Astrocyte (in vitro differentiated cells and primary cell): Measurements from ENCODE around the gene HMG20A. TPM values are rescaled to one million over a fixed set of nuclear protein-coding genes. Genes with fewer than 3 reads are reported as not detected.

ENCODE experiments used
- DNase-seq: peaks from one replicate; pipeline ENCODE4 v3.0.0-alpha.2; 2010; ENCODE audit warnings: low read depth
- FAIRE-seq: peaks from 2 replicates; lab custom pipeline; 2011; peaks lifted over from hg19 to GRCh38; lab: Jason Lieb, UNC
- H2AFZ ChIP-seq: 2 replicates; pipeline ENCODE4 v1.6.0; 2012; ENCODE audit warnings: low read depth, low read length, inconsistent platforms
- H3K27ac ChIP-seq: 2 replicates; pipeline ENCODE4 v1.5.1; 2011; ENCODE audit warnings: low read depth, low read length, inconsistent platforms
- H3K27me3 ChIP-seq: 2 replicates; pipeline ENCODE4 v1.6.0; 2011; ENCODE audit warnings: low read length, inconsistent platforms; ENCODE audit not compliant: insufficient read depth
- H3K36me3 ChIP-seq: 2 replicates; pipeline ENCODE4 v1.5.1; 2011; ENCODE audit warnings: low read length, inconsistent platforms; ENCODE audit not compliant: insufficient read depth
- H3K4me1 ChIP-seq: 2 replicates; pipeline ENCODE4 v1.5.1; 2011; ENCODE audit warnings: low read length, inconsistent platforms; ENCODE audit not compliant: insufficient read depth
- H3K4me2 ChIP-seq: 2 replicates; pipeline ENCODE4 v1.6.0; 2012; ENCODE audit warnings: low read length, inconsistent platforms
- H3K4me3 ChIP-seq: 2 replicates; pipeline ENCODE4 v1.5.1; 2011; ENCODE audit warnings: low read depth, mild to moderate bottlenecking, low read length, inconsistent platforms; ENCODE audit not compliant: insufficient read depth
- H3K79me2 ChIP-seq: 2 replicates; pipeline ENCODE4 v1.6.0; 2012; ENCODE audit warnings: mild to moderate bottlenecking, low read length, inconsistent platforms; ENCODE audit not compliant: insufficient read depth
- H3K9ac ChIP-seq: 2 replicates; pipeline ENCODE4 v1.6.0; 2012; ENCODE audit warnings: mild to moderate bottlenecking, low read length, inconsistent platforms
- H3K9me3 ChIP-seq: 2 replicates; pipeline ENCODE4 v1.5.1; 2012; ENCODE audit warnings: low read depth, mild to moderate bottlenecking, low read length, inconsistent platforms; ENCODE audit not compliant: insufficient read depth
- H4K20me1 ChIP-seq: 2 replicates; pipeline ENCODE4 v1.6.0; 2012; ENCODE audit warnings: low read length, inconsistent platforms; ENCODE audit not compliant: insufficient read depth
- H3K27ac Mint-ChIP-seq: one replicate; pipeline ENCODE4 v1.8.0; 2021; ENCODE audit warnings: mild to moderate bottlenecking, mixed read lengths; ENCODE audit not compliant: unreplicated experiment
- H3K27me3 Mint-ChIP-seq: one replicate; pipeline ENCODE4 v1.8.0; 2021; ENCODE audit warnings: low read depth, mixed read lengths; ENCODE audit not compliant: unreplicated experiment
- H3K36me3 Mint-ChIP-seq: one replicate; pipeline ENCODE4 v1.8.0; 2021; ENCODE audit warnings: low read depth, mixed read lengths; ENCODE audit not compliant: unreplicated experiment
- H3K4me1 Mint-ChIP-seq: one replicate; pipeline ENCODE4 v1.8.0; 2021; ENCODE audit warnings: low read depth, mixed read lengths; ENCODE audit not compliant: unreplicated experiment
- H3K4me3 Mint-ChIP-seq: one replicate; pipeline ENCODE4 v1.8.0; 2021; ENCODE audit warnings: mild to moderate bottlenecking, moderate library complexity, mixed read lengths; ENCODE audit not compliant: unreplicated experiment
- H3K9me3 Mint-ChIP-seq: one replicate; pipeline ENCODE4 v1.8.0; 2021; ENCODE audit warnings: mild to moderate bottlenecking, mixed read lengths; ENCODE audit not compliant: unreplicated experiment
- EZH2 ChIP-seq: IDR thresholded peaks from 2 replicates; pipeline ENCODE4 v1.6.1; 2012; ENCODE audit warnings: mild to moderate bottlenecking, low read length, inconsistent platforms; ENCODE audit not compliant: insufficient read depth
- total RNA-seq: library from RNA; stranded (reverse); gene quantifications from 2 replicates; pipeline ENCODE4 v1.2.1, GENCODE V29; 2021
- TF ChIP-seq, protein P1 (sequence below): IDR thresholded peaks from 2 replicates; pipeline ENCODE4 v1.5.1; 2011; ENCODE audit warnings: low read depth, mild to moderate bottlenecking, inconsistent platforms, low read length, moderate library complexity; ENCODE audit not compliant: insufficient read depth

The HMG20A gene
- total RNA-seq, 1 donor from 2014 or later = 47.4 TPM

GRCh38 chr15:77410701-77411618, 9.7 kb upstream of the HMG20A start:
- TF ChIP-seq EZH2 = no peak
- TF ChIP-seq, protein P1, sequence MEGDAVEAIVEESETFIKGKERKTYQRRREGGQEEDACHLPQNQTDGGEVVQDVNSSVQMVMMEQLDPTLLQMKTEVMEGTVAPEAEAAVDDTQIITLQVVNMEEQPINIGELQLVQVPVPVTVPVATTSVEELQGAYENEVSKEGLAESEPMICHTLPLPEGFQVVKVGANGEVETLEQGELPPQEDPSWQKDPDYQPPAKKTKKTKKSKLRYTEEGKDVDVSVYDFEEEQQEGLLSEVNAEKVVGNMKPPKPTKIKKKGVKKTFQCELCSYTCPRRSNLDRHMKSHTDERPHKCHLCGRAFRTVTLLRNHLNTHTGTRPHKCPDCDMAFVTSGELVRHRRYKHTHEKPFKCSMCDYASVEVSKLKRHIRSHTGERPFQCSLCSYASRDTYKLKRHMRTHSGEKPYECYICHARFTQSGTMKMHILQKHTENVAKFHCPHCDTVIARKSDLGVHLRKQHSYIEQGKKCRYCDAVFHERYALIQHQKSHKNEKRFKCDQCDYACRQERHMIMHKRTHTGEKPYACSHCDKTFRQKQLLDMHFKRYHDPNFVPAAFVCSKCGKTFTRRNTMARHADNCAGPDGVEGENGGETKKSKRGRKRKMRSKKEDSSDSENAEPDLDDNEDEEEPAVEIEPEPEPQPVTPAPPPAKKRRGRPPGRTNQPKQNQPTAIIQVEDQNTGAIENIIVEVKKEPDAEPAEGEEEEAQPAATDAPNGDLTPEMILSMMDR = no peak
- Histone ChIP-seq H3K27ac (no peak overlapping the region), H2AFZ (no peak overlapping the region), H3K4me2 (no peak overlapping the region), H3K9ac (no peak overlapping the region), H3K79me2 (peaks cover 100% of the 10 kb centered on the region), H3K36me3 (no peaks in the 10 kb centered on the region), H4K20me1 (peaks cover 91% of the 10 kb centered on the region), H3K9me3 (no peaks in the 10 kb centered on the region), H3K4me1 (no peaks in the 10 kb centered on the region), H3K27me3 (no peaks in the 10 kb centered on the region), H3K4me3 (no peak overlapping the region)
- H3K36me3 Mint-ChIP-seq = peaks cover 6% of the 10 kb centered on the region
- no peak for DNase-seq
- H3K4me1 Mint-ChIP-seq = peaks cover 8% of the 10 kb centered on the region
- no peak overlapping the region for H3K4me3 Mint-ChIP-seq
- H3K27me3 Mint-ChIP-seq = no peaks in the 10 kb centered on the region
- peaks cover 4% of the 10 kb centered on the region for H3K9me3 Mint-ChIP-seq
- H3K27ac Mint-ChIP-seq = no peak overlapping the region
- no peak for FAIRE-seq

- H3K9me3 ChIP-seq = no peaks in the 10 kb centered on the region
- peaks cover 8% of the 10 kb centered on the region for H3K4me1 Mint-ChIP-seq
- H3K27ac Mint-ChIP-seq = no peak overlapping the region
- peaks cover 91% of the 10 kb centered on the region for H4K20me1 ChIP-seq
- H3K27ac ChIP-seq = no peak overlapping the region
- no peaks in the 10 kb centered on the region for H3K27me3 Mint-ChIP-seq
- H3K9ac ChIP-seq = no peak overlapping the region
- peaks cover 4% of the 10 kb centered on the region for H3K36me3 Mint-ChIP-seq
- no peak overlapping the region for H3K4me3 Mint-ChIP-seq
- no peak for TF ChIP-seq EZH2
- TF ChIP-seq, protein P1 = no peak
- FAIRE-seq = no peak
- H3K27me3 ChIP-seq = no peaks in the 10 kb centered on the region
- H3K4me2 ChIP-seq = no peak overlapping the region
- peaks cover 2% of the 10 kb centered on the region for H3K9me3 Mint-ChIP-seq
- H2AFZ ChIP-seq = no peak overlapping the region
- no peaks in the 10 kb centered on the region for H3K4me1 ChIP-seq
- H3K79me2 ChIP-seq = peaks cover 100% of the 10 kb centered on the region
- no peak for DNase-seq
- no peaks in the 10 kb centered on the region for H3K36me3 ChIP-seq
- no peak overlapping the region for H3K4me3 ChIP-seq
Observed at GRCh38 chr15:77411619-77411976, 9.1 kb upstream of the HMG20A start.
